GM23338 (cell line): ENCODE results near the gene RWDD2A. TPM values are rescaled to one million over a fixed set of nuclear protein-coding genes. Genes with fewer than 3 reads are reported as not detected.

Source experiments
- ATAC-seq: fragments of 200-7000 bp; cut with Tn5 transposase; 3 replicates; pipeline ENCODE4 v1.9.1; 2020
- DNase-seq: peaks from one replicate; pipeline ENCODE4 v3.0.0-alpha.2; 2015; ENCODE audit warnings: low spot score
- H2AFZ ChIP-seq: fragments of 200-600 bp; sonication (generic); 2 replicates; pipeline ENCODE4 v1.8.0; 2016; ENCODE audit warnings: antibody characterized with exemption, mild to moderate bottlenecking, moderate library complexity
- H3F3A ChIP-seq: fragments of 200-600 bp; sonication (generic); replicated peaks from 2 replicates; pipeline ENCODE4 v1.8.0; 2017; ENCODE audit warnings: antibody characterized with exemption, mixed run types, low read depth
- H3K27ac ChIP-seq: fragments of 200-600 bp; sonication (generic); 2 replicates; pipeline ENCODE4 v1.6.1; 2016; ENCODE audit warnings: low read depth
- H3K27me3 ChIP-seq: fragments of 200-600 bp; sonication (generic); 2 replicates; pipeline ENCODE4 v1.8.0; 2016; ENCODE audit warnings: mild to moderate bottlenecking, mixed run types, moderate library complexity; ENCODE audit not compliant: insufficient read depth
- H3K36me3 ChIP-seq: fragments of 200-600 bp; sonication (generic); 2 replicates; pipeline ENCODE4 v1.8.0; 2016; ENCODE audit warnings: mild to moderate bottlenecking; ENCODE audit not compliant: insufficient read depth
- H3K4me1 ChIP-seq: fragments of 200-600 bp; sonication (generic); 2 replicates; pipeline ENCODE4 v1.8.0; 2016; ENCODE audit warnings: mild to moderate bottlenecking, moderate library complexity; ENCODE audit not compliant: insufficient read depth
- H3K4me2 ChIP-seq: fragments of 200-600 bp; sonication (generic); 2 replicates; pipeline ENCODE4 v1.7.1; 2017; ENCODE audit warnings: mixed run types
- H3K4me3 ChIP-seq: fragments of 200-600 bp; sonication (generic); 2 replicates; pipeline ENCODE4 v1.6.1; 2016; ENCODE audit warnings: mixed run types
- H3K79me2 ChIP-seq: fragments of 200-600 bp; sonication (generic); replicated peaks from 2 replicates; pipeline ENCODE4 v1.8.0; 2017; ENCODE audit warnings: mild to moderate bottlenecking; ENCODE audit not compliant: insufficient read depth
- H3K9me2 ChIP-seq: fragments of 200-600 bp; sonication (generic); 2 replicates; pipeline ENCODE4 v1.8.0; 2017; ENCODE audit not compliant: insufficient read depth
- H4K20me1 ChIP-seq: fragments of 200-600 bp; sonication (generic); replicated peaks from 2 replicates; pipeline ENCODE4 v1.8.0; 2017; ENCODE audit warnings: mild to moderate bottlenecking; ENCODE audit not compliant: insufficient read depth
- H3K27ac Mint-ChIP-seq: 2 replicates; pipeline ENCODE4 v1.8.0; 2020; ENCODE audit warnings: inconsistent platforms, mild to moderate bottlenecking, moderate library complexity, mixed read lengths
- H3K27me3 Mint-ChIP-seq: 3 replicates; pipeline ENCODE4 v1.8.0; 2022; ENCODE audit warnings: low read depth, mild to moderate bottlenecking, moderate library complexity, mixed read lengths, inconsistent platforms; ENCODE audit not compliant: insufficient read depth, poor library complexity
- H3K36me3 Mint-ChIP-seq: 3 replicates; pipeline ENCODE4 v1.8.0; 2021; ENCODE audit warnings: low read depth, mild to moderate bottlenecking, inconsistent platforms, moderate library complexity, mixed read lengths
- H3K4me1 Mint-ChIP-seq: 3 replicates; pipeline ENCODE4 v1.8.0; 2020; ENCODE audit warnings: mild to moderate bottlenecking, inconsistent platforms, mixed read lengths
- H3K4me3 Mint-ChIP-seq: 3 replicates; pipeline ENCODE4 v1.8.0; 2021; ENCODE audit warnings: moderate library complexity, mild to moderate bottlenecking, inconsistent platforms, mixed read lengths
- H3K9me3 Mint-ChIP-seq: 3 replicates; pipeline ENCODE4 v1.8.0; 2020; ENCODE audit warnings: moderate library complexity, mild to moderate bottlenecking, inconsistent platforms, mixed read lengths
- EZH2 ChIP-seq: fragments of 200-600 bp; sonication (generic); IDR thresholded peaks from one replicate; pipeline ENCODE4 v1.8.0; 2017; ENCODE audit warnings: antibody characterized with exemption, mild to moderate bottlenecking, low read depth; ENCODE audit not compliant: unreplicated experiment
- EZH2phosphoT487 ChIP-seq: fragments of 200-600 bp; sonication (generic); IDR thresholded peaks from one replicate; pipeline ENCODE4 v1.8.1; 2018; ENCODE audit warnings: antibody characterized with exemption; ENCODE audit not compliant: unreplicated experiment
- JUNB ChIP-seq: IDR thresholded peaks from one replicate; pipeline ENCODE4 v1.6.1; 2016; ENCODE audit warnings: antibody characterized with exemption; ENCODE audit not compliant: unreplicated experiment
- NANOG ChIP-seq: IDR thresholded peaks from 2 replicates; pipeline ENCODE4 v1.6.1; 2016; ENCODE audit warnings: antibody characterized with exemption, borderline replicate concordance
- STAT1 ChIP-seq: IDR thresholded peaks from one replicate; pipeline ENCODE4 v1.6.1; 2016; ENCODE audit warnings: antibody characterized with exemption; ENCODE audit not compliant: unreplicated experiment
- ZNF114 ChIP-seq: fragments of 250-450 bp; sonication (Bioruptor Pico); IDR thresholded peaks from 2 replicates; pipeline ENCODE4 v1.5.0; 2020; ENCODE audit warnings: mild to moderate bottlenecking, moderate library complexity
- ZNF331 ChIP-seq: fragments of 250-450 bp; sonication (Bioruptor Pico); IDR thresholded peaks from 2 replicates; pipeline ENCODE4 v1.5.0; 2020; ENCODE audit warnings: low read depth, mild to moderate bottlenecking, moderate library complexity
- polyA plus RNA-seq: library from polyadenylated mRNA; unstranded; fragments of >200 nt; fragmentation: Nextera tagmentation; extraction: Ambion mirVana; gene quantifications from 2 replicates; pipeline ENCODE4 v1.2.1, GENCODE V29; 2016
- total RNA-seq: library from RNA; depleted of rRNA; stranded (reverse); fragments of >200 nt; shearing (Covaris generic); gene quantifications from 2 replicates; pipeline ENCODE4 v1.2.3, GENCODE V29; 2014
- TF ChIP-seq, protein P1 (sequence below): IDR thresholded peaks from 2 replicates; pipeline ENCODE4 v1.6.1; 2016; ENCODE audit warnings: antibody characterized with exemption
- TF ChIP-seq, protein P2 (sequence below): fragments of 250-450 bp; sonication (Bioruptor Pico); IDR thresholded peaks from 2 replicates; pipeline ENCODE4 v1.5.0; 2020; ENCODE audit warnings: mild to moderate bottlenecking, moderate library complexity

RWDD2A gene
- total and polyA plus RNA-seq, 2 experiments from 2014 or later = 3.1 to 3.7 TPM

DNA sequence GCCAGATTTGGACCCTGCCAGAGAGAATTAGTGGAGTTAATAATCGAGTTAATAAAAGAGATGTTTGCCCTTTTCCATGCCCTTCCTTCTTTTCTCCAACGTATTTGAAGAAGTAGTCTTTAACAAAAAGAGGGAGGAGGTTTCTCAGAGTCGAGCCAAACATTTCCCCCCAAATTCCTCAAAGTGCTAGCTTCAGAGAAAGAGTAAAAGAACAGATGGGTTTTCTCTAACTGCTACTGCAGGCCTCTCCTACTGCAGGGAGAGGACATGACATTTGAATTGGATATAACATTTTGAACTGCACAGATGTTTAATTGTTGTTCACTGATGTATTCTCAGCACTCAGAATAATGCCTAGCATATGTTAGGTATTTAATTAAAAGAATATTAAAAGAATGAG, 25.5 kb downstream of the RWDD2A start (continued):
- TF ChIP-seq EZH2phosphoT487 (no peak), ZNF331 (CRISPR knock-in tag) (no peak), ZNF114 (CRISPR knock-in tag) (no peak), NANOG (no peak), EZH2 (no peak), JUNB (no peak)
- TF ChIP-seq, protein P1, sequence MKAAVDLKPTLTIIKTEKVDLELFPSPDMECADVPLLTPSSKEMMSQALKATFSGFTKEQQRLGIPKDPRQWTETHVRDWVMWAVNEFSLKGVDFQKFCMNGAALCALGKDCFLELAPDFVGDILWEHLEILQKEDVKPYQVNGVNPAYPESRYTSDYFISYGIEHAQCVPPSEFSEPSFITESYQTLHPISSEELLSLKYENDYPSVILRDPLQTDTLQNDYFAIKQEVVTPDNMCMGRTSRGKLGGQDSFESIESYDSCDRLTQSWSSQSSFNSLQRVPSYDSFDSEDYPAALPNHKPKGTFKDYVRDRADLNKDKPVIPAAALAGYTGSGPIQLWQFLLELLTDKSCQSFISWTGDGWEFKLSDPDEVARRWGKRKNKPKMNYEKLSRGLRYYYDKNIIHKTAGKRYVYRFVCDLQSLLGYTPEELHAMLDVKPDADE = no peak

DNA sequence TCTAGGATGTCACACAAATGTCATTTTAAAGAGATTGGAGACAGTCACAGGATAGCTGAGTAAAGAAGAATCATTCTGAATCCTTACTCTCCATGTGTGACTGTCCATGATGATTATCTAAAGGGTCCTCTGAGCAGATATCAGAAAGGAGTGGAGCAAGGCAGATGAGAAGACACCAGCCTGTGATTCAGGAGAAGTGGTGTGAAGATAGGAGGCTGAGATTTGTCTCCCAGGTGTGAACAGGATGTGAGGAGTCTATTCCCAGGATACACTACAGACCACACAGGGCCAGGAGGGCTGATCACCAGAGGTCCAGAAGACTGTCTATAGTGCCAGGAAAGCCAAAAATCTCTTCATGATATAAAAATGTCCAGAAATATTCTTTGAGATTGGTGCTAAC, 27.0 kb downstream of the RWDD2A start:
- DNase-seq = no peak
- Histone ChIP-seq H3K27ac (no peak overlapping the region), H4K20me1 (no peaks in the 10 kb centered on the region), H3K4me2 (no peak overlapping the region), H2AFZ (no peak overlapping the region), H3K9me2 (no peaks in the 10 kb centered on the region), H3K79me2 (no peaks in the 10 kb centered on the region), H3F3A (no peaks in the 10 kb centered on the region), H3K4me3 (no peak overlapping the region), H3K36me3 (no peaks in the 10 kb centered on the region), H3K27me3 (no peaks in the 10 kb centered on the region), H3K4me1 (no peaks in the 10 kb centered on the region)
- Mint-ChIP-seq H3K36me3 (no peaks in the 10 kb centered on the region), H3K9me3 (no peaks in the 10 kb centered on the region), H3K27ac (no peak overlapping the region), H3K27me3 (peaks cover 2% of the 10 kb centered on the region), H3K4me3 (no peak overlapping the region), H3K4me1 (no peaks in the 10 kb centered on the region)
- TF ChIP-seq STAT1 = no peak
- TF ChIP-seq, protein P1 = no peak
- no peak for TF ChIP-seq JUNB
- TF ChIP-seq, protein P2, sequence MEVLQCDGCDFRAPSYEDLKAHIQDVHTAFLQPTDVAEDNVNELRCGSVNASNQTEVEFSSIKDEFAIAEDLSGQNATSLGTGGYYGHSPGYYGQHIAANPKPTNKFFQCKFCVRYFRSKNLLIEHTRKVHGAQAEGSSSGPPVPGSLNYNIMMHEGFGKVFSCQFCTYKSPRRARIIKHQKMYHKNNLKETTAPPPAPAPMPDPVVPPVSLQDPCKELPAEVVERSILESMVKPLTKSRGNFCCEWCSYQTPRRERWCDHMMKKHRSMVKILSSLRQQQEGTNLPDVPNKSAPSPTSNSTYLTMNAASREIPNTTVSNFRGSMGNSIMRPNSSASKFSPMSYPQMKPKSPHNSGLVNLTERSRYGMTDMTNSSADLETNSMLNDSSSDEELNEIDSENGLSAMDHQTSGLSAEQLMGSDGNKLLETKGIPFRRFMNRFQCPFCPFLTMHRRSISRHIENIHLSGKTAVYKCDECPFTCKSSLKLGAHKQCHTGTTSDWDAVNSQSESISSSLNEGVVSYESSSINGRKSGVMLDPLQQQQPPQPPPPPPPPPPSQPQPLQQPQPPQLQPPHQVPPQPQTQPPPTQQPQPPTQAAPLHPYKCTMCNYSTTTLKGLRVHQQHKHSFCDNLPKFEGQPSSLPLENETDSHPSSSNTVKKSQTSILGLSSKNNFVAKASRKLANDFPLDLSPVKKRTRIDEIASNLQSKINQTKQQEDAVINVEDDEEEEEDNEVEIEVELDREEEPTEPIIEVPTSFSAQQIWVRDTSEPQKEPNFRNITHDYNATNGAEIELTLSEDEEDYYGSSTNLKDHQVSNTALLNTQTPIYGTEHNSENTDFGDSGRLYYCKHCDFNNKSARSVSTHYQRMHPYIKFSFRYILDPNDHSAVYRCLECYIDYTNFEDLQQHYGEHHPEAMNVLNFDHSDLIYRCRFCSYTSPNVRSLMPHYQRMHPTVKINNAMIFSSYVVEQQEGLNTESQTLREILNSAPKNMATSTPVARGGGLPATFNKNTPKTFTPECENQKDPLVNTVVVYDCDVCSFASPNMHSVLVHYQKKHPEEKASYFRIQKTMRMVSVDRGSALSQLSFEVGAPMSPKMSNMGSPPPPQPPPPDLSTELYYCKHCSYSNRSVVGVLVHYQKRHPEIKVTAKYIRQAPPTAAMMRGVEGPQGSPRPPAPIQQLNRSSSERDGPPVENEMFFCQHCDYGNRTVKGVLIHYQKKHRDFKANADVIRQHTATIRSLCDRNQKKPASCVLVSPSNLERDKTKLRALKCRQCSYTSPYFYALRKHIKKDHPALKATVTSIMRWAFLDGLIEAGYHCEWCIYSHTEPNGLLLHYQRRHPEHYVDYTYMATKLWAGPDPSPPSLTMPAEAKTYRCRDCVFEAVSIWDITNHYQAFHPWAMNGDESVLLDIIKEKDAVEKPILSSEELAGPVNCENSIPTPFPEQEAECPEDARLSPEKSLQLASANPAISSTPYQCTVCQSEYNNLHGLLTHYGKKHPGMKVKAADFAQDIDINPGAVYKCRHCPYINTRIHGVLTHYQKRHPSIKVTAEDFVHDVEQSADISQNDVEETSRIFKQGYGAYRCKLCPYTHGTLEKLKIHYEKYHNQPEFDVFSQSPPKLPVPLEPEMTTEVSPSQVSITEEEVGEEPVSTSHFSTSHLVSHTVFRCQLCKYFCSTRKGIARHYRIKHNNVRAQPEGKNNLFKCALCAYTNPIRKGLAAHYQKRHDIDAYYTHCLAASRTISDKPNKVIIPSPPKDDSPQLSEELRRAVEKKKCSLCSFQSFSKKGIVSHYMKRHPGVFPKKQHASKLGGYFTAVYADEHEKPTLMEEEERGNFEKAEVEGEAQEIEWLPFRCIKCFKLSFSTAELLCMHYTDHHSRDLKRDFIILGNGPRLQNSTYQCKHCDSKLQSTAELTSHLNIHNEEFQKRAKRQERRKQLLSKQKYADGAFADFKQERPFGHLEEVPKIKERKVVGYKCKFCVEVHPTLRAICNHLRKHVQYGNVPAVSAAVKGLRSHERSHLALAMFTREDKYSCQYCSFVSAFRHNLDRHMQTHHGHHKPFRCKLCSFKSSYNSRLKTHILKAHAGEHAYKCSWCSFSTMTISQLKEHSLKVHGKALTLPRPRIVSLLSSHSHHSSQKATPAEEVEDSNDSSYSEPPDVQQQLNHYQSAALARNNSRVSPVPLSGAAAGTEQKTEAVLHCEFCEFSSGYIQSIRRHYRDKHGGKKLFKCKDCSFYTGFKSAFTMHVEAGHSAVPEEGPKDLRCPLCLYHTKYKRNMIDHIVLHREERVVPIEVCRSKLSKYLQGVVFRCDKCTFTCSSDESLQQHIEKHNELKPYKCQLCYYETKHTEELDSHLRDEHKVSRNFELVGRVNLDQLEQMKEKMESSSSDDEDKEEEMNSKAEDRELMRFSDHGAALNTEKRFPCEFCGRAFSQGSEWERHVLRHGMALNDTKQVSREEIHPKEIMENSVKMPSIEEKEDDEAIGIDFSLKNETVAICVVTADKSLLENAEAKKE (CRISPR knock-in tag) = no peak
- no peak for ATAC-seq
